ENCODE results near the gene IPMK.

DNA sequence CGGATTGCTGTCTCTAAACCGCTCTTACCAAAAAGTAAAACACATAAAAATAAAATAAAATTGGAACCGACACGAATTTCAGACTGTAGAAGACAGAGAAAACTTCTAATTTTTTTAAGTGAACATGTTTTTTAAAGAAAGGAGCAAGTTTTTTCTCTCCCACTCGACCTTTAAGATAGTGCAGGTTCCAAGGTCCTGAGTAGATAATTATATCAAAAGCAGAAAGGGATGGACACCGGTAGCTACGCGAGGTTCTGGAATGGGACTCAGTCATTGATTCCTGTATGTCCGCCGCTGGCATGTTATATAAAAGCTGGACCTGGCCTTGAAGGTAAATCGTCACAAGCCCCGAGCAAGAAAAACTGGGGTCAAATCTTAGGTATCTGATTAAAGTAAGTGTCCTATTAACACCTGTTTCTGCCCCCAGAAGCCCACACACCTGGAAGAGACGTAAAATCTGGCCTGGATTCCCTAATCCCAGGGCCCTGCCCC lies 806 bp upstream of the IPMK start:
- TF ChIP-seq, protein P1, sequence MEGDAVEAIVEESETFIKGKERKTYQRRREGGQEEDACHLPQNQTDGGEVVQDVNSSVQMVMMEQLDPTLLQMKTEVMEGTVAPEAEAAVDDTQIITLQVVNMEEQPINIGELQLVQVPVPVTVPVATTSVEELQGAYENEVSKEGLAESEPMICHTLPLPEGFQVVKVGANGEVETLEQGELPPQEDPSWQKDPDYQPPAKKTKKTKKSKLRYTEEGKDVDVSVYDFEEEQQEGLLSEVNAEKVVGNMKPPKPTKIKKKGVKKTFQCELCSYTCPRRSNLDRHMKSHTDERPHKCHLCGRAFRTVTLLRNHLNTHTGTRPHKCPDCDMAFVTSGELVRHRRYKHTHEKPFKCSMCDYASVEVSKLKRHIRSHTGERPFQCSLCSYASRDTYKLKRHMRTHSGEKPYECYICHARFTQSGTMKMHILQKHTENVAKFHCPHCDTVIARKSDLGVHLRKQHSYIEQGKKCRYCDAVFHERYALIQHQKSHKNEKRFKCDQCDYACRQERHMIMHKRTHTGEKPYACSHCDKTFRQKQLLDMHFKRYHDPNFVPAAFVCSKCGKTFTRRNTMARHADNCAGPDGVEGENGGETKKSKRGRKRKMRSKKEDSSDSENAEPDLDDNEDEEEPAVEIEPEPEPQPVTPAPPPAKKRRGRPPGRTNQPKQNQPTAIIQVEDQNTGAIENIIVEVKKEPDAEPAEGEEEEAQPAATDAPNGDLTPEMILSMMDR (conservative IDR thresholded peaks at IDR 0.05), result no peak
- no peak for TF ChIP-seq ZFX (IDR thresholded peaks at IDR 0.05)

All from C4-2B (cell line).